HUES48 (cell line): ENCODE data around the gene ITGA2B.

Experiments
- H3K27ac ChIP-seq: one replicate; pipeline ENCODE4 v1.7.0; 2013; ENCODE audit warnings: low read depth, low read length, inconsistent platforms
- H3K27me3 ChIP-seq: 2 replicates; pipeline ENCODE4 v1.6.1; 2013; ENCODE audit warnings: mild to moderate bottlenecking, low read length; ENCODE audit not compliant: control insufficient read depth, insufficient read depth
- H3K36me3 ChIP-seq: 2 replicates; pipeline ENCODE4 v1.6.1; 2013; ENCODE audit warnings: low read length; ENCODE audit not compliant: control insufficient read depth, insufficient read depth
- H3K4me1 ChIP-seq: 2 replicates; pipeline ENCODE4 v1.6.1; 2013; ENCODE audit warnings: mild to moderate bottlenecking, low read length; ENCODE audit not compliant: control insufficient read depth, insufficient read depth
- H3K4me3 ChIP-seq: 2 replicates; pipeline ENCODE4 v1.5.1; 2013; ENCODE audit warnings: mild to moderate bottlenecking, low read depth, low read length
- H3K9ac ChIP-seq: 2 replicates; pipeline ENCODE4 v1.6.1; 2013; ENCODE audit warnings: mild to moderate bottlenecking, low read depth, low read length, moderate library complexity
- H3K9me3 ChIP-seq: 2 replicates; pipeline ENCODE4 v1.6.1; 2013; ENCODE audit warnings: low read length; ENCODE audit not compliant: control insufficient read depth, insufficient read depth

The ITGA2B gene

GRCh38 chr17:44389281-44389680 lies at the start of gene ITGA2B:
Gene ITGA2B (minus strand): TSS chr17:44389649. CDS start chr17:44389473, 176 bp downstream.
- Histone ChIP-seq H3K27ac (no peak within 1 kb of the TSS), H3K9ac (no peak within 1 kb of the TSS), H3K4me3 (no peak within 1 kb of the TSS)

GRCh38 chr17:44439168-44439567 lies 49.7 kb upstream of the ITGA2B start:
- Histone ChIP-seq H3K4me3 (no peak overlapping the region), H3K4me1 (peaks cover 9% of the 10 kb centered on the region), H3K9me3 (no peaks in the 10 kb centered on the region), H3K27ac (peak overlapping the region; percentile 5), H3K36me3 (peaks cover 27% of the 10 kb centered on the region), H3K27me3 (no peaks in the 10 kb centered on the region), H3K9ac (no peak overlapping the region)

More at GRCh38 chr17:44389281-44389680, at the start of gene ITGA2B:
- Histone ChIP-seq H3K9me3 (no peaks in the 10 kb centered on the region), H3K4me1 (peaks cover 3% of the 10 kb centered on the region; the same call in 1 of the 2 replicates), H3K27me3 (peaks cover 25% of the 10 kb centered on the region), H3K36me3 (no peaks in the 10 kb centered on the region)

GRCh38 chr17:44438636-44439035 lies 49.2 kb upstream of the ITGA2B start:
- H3K4me3 ChIP-seq: no peak overlapping the region
- peaks cover 32% of the 10 kb centered on the region for H3K36me3 ChIP-seq
- H3K9ac ChIP-seq: no peak overlapping the region
- peak overlapping the region; percentile 5 for H3K27ac ChIP-seq
- no peaks in the 10 kb centered on the region for H3K9me3 ChIP-seq
- H3K4me1 ChIP-seq: peaks cover 9% of the 10 kb centered on the region
- H3K27me3 ChIP-seq: no peaks in the 10 kb centered on the region

- no peak overlapping the region for H3K27ac ChIP-seq
- no peak overlapping the region for H3K9ac ChIP-seq
- peaks cover 9% of the 10 kb centered on the region for H3K4me1 ChIP-seq
- no peak overlapping the region for H3K4me3 ChIP-seq
- H3K9me3 ChIP-seq: no peaks in the 10 kb centered on the region
- no peaks in the 10 kb centered on the region for H3K27me3 ChIP-seq
- peaks cover 55% of the 10 kb centered on the region for H3K36me3 ChIP-seq
Measured at GRCh38 chr17:44436336-44436735, 46.9 kb upstream of the ITGA2B start.

DNA sequence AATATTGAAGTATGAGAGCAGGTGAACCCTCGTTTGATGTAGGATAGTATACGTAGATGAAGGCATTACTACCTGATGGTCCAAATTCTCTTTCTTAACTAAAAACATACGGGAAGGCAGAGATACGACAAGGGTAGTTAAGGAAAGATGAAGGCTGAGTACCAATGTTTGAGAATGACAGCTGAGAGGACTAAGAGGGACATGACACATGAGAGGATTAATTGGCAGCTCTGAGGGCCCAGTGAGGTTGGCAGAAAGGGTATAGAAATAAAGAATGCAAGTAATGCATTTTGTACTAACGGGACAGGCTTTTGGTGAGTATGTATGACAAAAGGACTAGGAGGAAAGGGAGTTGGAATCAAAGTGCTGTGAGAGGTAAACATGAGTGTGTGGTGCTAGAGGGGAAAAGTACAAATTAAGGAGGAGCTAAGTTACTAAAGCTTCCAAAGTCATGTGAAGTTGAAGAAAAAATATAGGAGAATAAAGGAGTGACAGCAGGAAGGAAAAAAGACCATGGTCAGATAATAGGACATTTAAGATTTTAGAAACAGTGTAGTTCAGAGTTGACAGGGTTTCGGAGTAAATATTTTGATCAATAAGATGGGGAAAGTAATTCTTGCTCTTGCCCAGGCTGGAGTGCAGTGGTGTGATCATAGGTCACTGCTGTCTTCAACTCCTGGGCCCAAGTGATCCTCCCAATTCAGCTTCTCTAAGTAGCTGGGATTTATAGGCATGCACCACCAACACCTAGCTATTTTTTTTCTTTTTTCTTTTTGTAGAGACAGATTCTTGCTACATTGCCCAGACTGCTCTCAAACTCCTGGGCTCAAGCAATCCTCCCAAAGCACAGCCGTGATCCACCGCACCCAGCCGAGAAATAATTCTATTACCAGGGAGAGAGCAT lies 43.1 kb upstream of the ITGA2B start:
- H3K4me3 ChIP-seq: no peak overlapping the region
- no peak overlapping the region for H3K9ac ChIP-seq
- H3K27me3 ChIP-seq: no peaks in the 10 kb centered on the region
- H3K27ac ChIP-seq: no peak overlapping the region
- peaks cover 66% of the 10 kb centered on the region for H3K36me3 ChIP-seq
- no peaks in the 10 kb centered on the region for H3K4me1 ChIP-seq
- no peaks in the 10 kb centered on the region for H3K9me3 ChIP-seq

GRCh38 chr17:44424828-44425461 lies 35.5 kb upstream of the ITGA2B start:
- H3K9ac ChIP-seq: no peak overlapping the region
- H3K4me1 ChIP-seq: peaks cover 3% of the 10 kb centered on the region; the same call in 1 of the 2 replicates
- H3K36me3 ChIP-seq: peaks cover 43% of the 10 kb centered on the region
- H3K27me3 ChIP-seq: no peaks in the 10 kb centered on the region
- no peaks in the 10 kb centered on the region for H3K9me3 ChIP-seq
- no peak overlapping the region for H3K4me3 ChIP-seq
- H3K27ac ChIP-seq: no peak overlapping the region

- Histone ChIP-seq H3K27ac (peak overlapping the region; percentile 14), H3K27me3 (no peaks in the 10 kb centered on the region), H3K9ac (no peak overlapping the region), H3K4me1 (no peaks in the 10 kb centered on the region), H3K36me3 (peaks cover 47% of the 10 kb centered on the region), H3K4me3 (no peak overlapping the region), H3K9me3 (no peaks in the 10 kb centered on the region)
Measured at GRCh38 chr17:44417553-44417952, 28.1 kb upstream of the ITGA2B start.

GRCh38 chr17:44416558-44417289 lies 27.3 kb upstream of the ITGA2B start:
- peak overlapping the region; percentile 14 for H3K27ac ChIP-seq
- H3K9ac ChIP-seq: no peak overlapping the region
- H3K4me3 ChIP-seq: no peak overlapping the region
- H3K9me3 ChIP-seq: no peaks in the 10 kb centered on the region
- no peaks in the 10 kb centered on the region for H3K4me1 ChIP-seq
- peaks cover 42% of the 10 kb centered on the region for H3K36me3 ChIP-seq
- H3K27me3 ChIP-seq: no peaks in the 10 kb centered on the region

GRCh38 chr17:44414394-44415155 lies 25.1 kb upstream of the ITGA2B start:
- peaks cover 30% of the 10 kb centered on the region for H3K36me3 ChIP-seq
- H3K9ac ChIP-seq: no peak overlapping the region
- no peak overlapping the region for H3K27ac ChIP-seq
- no peak overlapping the region for H3K4me3 ChIP-seq
- no peaks in the 10 kb centered on the region for H3K4me1 ChIP-seq
- H3K27me3 ChIP-seq: no peaks in the 10 kb centered on the region
- no peaks in the 10 kb centered on the region for H3K9me3 ChIP-seq

DNA sequence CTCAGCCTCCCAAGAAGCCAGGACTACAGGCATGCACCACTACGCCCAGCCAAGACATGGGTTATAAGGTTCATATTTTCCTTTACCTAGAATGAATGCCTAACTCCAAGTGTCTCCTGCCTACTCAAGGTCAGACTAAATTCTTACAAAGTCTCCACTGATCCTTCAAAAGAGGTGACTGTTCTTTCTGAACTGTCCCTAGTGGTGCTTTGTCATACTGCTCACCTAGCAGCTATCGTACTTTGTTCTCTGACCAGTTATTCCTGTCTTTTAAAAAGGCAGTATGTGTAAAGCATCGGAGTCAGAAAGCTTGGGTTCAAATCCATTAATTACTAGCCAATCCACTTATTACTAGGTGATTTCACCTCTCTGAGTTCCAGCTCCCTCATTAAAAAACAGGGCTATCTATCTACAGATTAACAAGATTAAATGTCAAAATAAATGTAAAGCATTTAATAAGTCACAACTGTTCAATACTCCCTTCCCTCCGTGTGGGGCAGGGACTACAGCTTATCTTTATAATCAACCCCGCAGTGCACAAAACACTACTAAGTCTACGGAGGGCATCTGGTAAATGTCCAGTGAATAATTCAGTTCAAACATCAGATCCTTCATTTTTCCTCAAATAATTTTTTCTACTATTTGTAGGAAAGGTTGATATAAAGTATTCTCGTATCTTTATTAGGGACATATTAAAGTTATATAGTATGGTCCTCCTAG lies 20.0 kb upstream of the ITGA2B start:
- H3K27ac ChIP-seq: no peak overlapping the region
- peaks cover 12% of the 10 kb centered on the region for H3K36me3 ChIP-seq
- no peak overlapping the region for H3K9ac ChIP-seq
- no peaks in the 10 kb centered on the region for H3K4me1 ChIP-seq
- H3K27me3 ChIP-seq: no peaks in the 10 kb centered on the region
- H3K9me3 ChIP-seq: no peaks in the 10 kb centered on the region
- no peak overlapping the region for H3K4me3 ChIP-seq
